Astrocyte of the cerebellum (primary cell): ENCODE results near the gene PLXNB3.

ENCODE experiments used
- DNase-seq: peaks from one replicate; pipeline ENCODE4 v3.0.0-alpha.2; 2011; ENCODE audit warnings: low read depth
- H3K4me3 ChIP-seq: 2 replicates; pipeline ENCODE4 v1.5.1; 2011; ENCODE audit warnings: mild to moderate bottlenecking, low read depth, low read length, moderate library complexity
- in situ Hi-C: cut with HindIII; loops from 2 replicates; pipeline ENCODE4 v1.10.0; 2017; ENCODE audit warnings: low sequenced_read_pairs
- TF ChIP-seq, protein P1 (sequence below): IDR thresholded peaks from 2 replicates; pipeline ENCODE4 v1.5.1; 2012; ENCODE audit warnings: low read length, low read depth, moderate library complexity, mild to moderate bottlenecking; ENCODE audit errors: missing control alignments

Gene PLXNB3

DNA sequence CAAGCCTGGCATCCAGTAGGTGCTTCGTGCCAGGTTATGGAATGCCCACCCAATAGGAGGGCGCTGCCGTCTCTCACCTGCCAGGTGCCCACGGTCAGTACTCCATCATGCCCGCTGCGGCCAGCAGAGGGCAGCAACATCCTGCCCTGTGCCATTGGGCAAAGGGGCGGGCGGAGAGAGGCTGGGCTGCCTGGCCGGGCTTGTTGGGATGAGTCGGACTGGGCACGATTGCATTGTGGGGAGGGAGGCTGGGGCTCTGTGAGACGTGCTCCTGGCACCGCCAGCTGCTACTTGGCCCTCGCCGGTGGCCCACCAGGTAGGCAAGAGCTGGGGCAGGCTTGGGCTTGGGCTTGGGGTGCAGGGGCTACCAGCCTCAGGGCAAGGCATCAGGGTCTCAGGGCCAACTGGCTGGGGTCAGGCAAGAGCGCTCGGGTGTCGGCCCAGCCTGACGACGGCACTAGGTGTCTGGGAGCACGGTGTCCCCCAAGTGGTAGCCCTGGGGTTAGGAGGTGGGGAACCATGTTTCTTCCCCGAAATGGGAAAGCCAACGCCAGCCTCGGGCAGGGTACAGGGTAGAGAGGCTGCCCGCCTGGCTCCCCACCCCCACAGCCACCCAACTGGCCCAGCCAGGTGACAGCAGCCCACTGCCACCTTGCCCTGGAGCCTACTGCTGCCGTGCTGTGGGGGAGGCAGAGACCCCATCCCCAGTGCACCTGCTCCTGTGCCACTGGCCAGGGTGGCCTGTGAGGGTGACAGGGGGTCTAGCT lies at the start of gene PLXNB3:
Gene PLXNB3 (plus strand): TSS at position 261 of the 767 bp plus-strand sequence. CDS start 1,287 bp downstream, outside the sequence.
- TF ChIP-seq, protein P1, sequence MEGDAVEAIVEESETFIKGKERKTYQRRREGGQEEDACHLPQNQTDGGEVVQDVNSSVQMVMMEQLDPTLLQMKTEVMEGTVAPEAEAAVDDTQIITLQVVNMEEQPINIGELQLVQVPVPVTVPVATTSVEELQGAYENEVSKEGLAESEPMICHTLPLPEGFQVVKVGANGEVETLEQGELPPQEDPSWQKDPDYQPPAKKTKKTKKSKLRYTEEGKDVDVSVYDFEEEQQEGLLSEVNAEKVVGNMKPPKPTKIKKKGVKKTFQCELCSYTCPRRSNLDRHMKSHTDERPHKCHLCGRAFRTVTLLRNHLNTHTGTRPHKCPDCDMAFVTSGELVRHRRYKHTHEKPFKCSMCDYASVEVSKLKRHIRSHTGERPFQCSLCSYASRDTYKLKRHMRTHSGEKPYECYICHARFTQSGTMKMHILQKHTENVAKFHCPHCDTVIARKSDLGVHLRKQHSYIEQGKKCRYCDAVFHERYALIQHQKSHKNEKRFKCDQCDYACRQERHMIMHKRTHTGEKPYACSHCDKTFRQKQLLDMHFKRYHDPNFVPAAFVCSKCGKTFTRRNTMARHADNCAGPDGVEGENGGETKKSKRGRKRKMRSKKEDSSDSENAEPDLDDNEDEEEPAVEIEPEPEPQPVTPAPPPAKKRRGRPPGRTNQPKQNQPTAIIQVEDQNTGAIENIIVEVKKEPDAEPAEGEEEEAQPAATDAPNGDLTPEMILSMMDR: peak; percentile 69
- in situ Hi-C loops: no loop called here
- H3K4me3 ChIP-seq: peak within 1 kb of the TSS; percentile 34
- peak; percentile 12 for DNase-seq

DNA sequence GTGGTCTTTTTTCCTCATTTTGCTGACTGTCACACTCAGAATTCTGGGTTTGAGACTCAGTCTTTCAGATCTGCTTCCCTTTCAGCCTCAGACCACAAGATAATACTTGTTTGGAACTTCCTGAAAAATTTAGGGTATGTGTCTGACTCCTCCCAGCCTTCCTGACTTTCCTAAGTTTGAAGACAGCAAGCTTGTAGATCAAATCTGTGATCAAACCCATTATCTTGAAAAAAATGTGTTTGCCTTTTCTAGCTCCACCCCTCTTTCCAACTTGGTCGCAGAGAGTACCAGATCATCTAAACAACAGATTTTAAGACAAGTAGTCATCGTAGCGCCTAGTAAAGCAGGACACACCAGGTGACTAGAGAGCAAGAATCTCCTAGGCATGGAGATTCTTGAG lies 49.8 kb upstream of the PLXNB3 start:
- TF ChIP-seq, protein P1: no peak
- DNase-seq: no peak
- in situ Hi-C loops: no loop called here
- no peak overlapping the region for H3K4me3 ChIP-seq

DNA sequence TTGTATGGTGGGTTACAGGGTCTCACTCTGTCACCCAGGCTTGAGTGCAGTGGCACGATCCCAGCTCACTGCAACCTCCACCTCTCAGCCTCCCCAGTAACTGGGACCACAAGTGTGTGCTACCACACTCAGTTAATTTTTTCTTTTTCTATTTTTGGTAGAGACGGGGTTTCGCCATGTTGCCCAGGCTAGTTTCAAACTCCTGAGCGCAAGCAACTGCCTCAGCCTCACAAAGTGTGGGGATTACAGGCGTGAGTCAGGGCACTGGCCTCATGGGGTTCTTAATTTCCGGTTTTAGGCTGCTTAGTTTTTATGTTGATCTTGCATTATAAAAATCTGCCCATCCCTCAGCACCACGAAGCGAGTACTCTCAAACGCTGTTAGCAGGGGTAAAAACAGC lies 46.6 kb upstream of the PLXNB3 start:
- DNase-seq: no peak
- in situ Hi-C loops: no loop called here
- TF ChIP-seq, protein P1: no peak
- no peak overlapping the region for H3K4me3 ChIP-seq

DNA sequence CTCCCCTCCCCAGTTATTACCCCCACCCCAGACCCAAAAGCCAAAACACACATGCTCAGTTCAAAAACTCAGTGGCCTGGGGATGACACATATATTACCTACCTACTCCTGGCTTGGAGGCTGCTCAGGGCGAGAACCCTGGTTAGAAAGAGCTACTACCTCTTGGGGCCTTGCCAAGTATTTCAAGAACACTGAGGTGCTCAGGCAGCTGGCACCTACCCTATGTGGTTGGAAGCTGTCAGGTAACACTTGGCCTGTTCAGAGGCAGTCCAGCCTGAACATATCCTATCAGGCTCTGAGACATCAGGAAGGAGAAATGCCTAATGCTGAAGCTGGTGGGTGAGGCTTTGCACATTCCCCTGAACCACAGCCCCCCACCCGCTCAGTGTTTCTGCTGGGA lies 44.8 kb upstream of the PLXNB3 start:
- TF ChIP-seq, protein P1: no peak
- in situ Hi-C loops: no loop called here

DNA sequence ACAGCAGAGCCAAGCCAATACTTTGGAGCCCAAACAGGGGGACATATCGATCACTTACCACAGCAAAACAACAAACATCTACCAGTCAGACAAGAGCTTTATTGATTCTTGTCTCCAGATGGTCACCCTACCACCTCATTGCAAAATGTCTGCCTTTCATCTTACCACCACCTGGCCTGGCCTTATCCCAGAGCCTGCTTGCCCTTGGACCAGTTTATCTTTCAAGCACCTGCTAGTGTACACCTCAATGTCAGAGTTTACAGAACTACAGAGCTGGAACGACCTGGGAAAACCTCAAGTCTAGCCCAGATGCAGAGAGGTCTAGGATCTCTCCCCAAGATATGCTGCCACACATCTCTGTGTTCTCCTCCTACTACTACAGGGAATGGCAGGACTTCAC lies 44.3 kb upstream of the PLXNB3 start:
- no peak for DNase-seq
- in situ Hi-C loops: no loop called here
- TF ChIP-seq, protein P1: no peak
- no peak overlapping the region for H3K4me3 ChIP-seq

More for the DNA sequence above, 44.8 kb upstream of the PLXNB3 start:
- no peak for DNase-seq
- no peak overlapping the region for H3K4me3 ChIP-seq

DNA sequence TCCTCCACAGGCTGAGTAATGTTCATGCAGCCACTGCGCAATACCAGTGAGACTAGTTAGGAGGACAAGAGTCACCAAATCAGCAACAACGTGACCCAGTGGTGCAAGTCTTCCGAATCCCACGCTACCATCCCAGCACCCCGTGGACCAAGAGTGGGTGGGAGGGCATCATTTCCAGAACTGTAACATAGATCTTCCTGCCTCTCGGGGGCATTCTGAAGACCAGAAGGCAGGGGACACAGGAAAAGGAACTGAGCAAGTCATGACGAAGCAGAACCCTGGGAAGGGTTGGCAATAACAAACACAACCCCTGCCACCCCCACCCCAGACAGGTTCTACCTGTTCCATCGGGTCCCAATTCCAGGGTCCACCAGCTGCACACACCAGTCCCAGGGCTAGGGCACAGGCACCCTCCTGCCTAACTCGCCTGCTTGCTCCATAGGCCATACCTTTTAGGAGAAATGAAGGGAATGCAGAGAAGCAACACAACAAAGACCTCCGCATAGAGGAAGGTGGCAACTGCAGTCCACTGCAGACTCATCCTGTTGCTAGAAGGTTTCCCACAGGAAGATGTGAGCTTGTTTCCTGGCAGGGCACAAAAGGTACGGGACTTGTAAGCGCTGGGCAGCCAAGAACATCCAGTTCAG lies 41.2 kb upstream of the PLXNB3 start:
- H3K4me3 ChIP-seq: peak overlapping the region; percentile 61
- in situ Hi-C loops: no loop called here
- TF ChIP-seq, protein P1: no peak
- no peak for DNase-seq
